Activated T-helper 2 cell treated with anti-CD3 and anti-CD28 coated beads, Interferon-gamma antibody, Interleukin-2, Interleukin-4, amounts not matched to agents 10 μg/mL and 5 μg/mL and 100 μg/mL, durations not matched to agents 14 hours and 24 hours and 36 hours (primary cell): ENCODE data around the gene CRLF3. TPM values are rescaled to one million over a fixed set of nuclear protein-coding genes. Genes with fewer than 3 reads are reported as not detected.
A peak's percentile ranks its signal among the peaks of the same experiment; 100 is the strongest.
"Not testable (repeated sequence)": the region's sequence is repeated elsewhere in the genome, so short reads cannot be mapped to it uniquely, and the experiment has no call there.

Experiments
- DNase-seq: peaks from one replicate; pipeline ENCODE4 v3.0.0; 2021; ENCODE audit warnings: low spot score
- H3K27ac Mint-ChIP-seq: one replicate; pipeline ENCODE4 v1.8.0; 2021; ENCODE audit warnings: mixed read lengths
- H3K27me3 Mint-ChIP-seq: one replicate; pipeline ENCODE4 v1.8.0; 2021; ENCODE audit warnings: low read depth, mixed read lengths
- H3K36me3 Mint-ChIP-seq: one replicate; pipeline ENCODE4 v1.8.0; 2021; ENCODE audit warnings: low read depth, mixed read lengths
- H3K4me1 Mint-ChIP-seq: one replicate; pipeline ENCODE4 v1.8.0; 2021; ENCODE audit warnings: low read depth, mixed read lengths
- H3K4me3 Mint-ChIP-seq: one replicate; pipeline ENCODE4 v1.8.0; 2021; ENCODE audit warnings: low read depth, mild to moderate bottlenecking, moderate library complexity, mixed read lengths
- H3K9me3 Mint-ChIP-seq: one replicate; pipeline ENCODE4 v1.8.0; 2021; ENCODE audit warnings: mixed read lengths
- intact Hi-C: fragments of 100-400 bp; cut with micrococcal nuclease; formaldehyde crosslinking; loops from one replicate; pipeline ENCODE4 v1.15.1; 2023
- total RNA-seq: library from RNA; stranded (reverse); gene quantifications from 2 replicates; pipeline ENCODE4 v1.2.3, GENCODE V29; 2022

Gene CRLF3
- total RNA-seq, 1 donor from 2014 or later = 42.0 TPM

DNA sequence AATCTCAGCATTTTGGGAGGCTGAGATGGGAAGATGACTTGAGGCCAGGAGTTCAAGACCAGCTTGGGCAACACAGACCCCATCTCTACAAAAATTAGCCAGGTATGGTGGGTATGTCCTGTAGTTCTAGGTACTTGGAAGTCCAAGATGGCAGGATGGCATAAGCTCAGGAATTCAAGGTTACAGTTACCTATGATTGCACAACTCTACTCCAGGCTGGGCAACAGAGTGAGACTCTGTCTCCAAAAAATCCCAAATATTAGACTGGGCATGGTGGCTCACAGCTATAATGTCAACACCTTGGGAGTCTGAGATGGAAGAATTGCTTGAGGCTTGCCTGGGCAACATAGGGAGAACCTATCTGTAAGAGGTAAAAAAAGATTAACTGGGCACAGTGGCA, 63.4 kb downstream of the CRLF3 start:
- no peak for DNase-seq
- Mint-ChIP-seq H3K4me3 (no peak overlapping the region), H3K4me1 (no peaks in the 10 kb centered on the region), H3K27me3 (no peaks in the 10 kb centered on the region), H3K27ac (no peak overlapping the region), H3K9me3 (no peaks in the 10 kb centered on the region), H3K36me3 (peaks cover 46% of the 10 kb centered on the region)
- intact Hi-C loops = no loop called here

GRCh38 chr17:30753291-30753690, 71.2 kb downstream of the CRLF3 start:
- H3K4me3 Mint-ChIP-seq, H3K4me1 Mint-ChIP-seq, H3K27me3 Mint-ChIP-seq, intact Hi-C loops, H3K9me3 Mint-ChIP-seq, H3K27ac Mint-ChIP-seq, DNase-seq: not testable (repeated sequence)
- peaks cover 45% of the 10 kb centered on the region for H3K36me3 Mint-ChIP-seq

GRCh38 chr17:30750982-30751381, 73.5 kb downstream of the CRLF3 start:
- intact Hi-C loops, H3K4me3 Mint-ChIP-seq, DNase-seq, H3K27me3 Mint-ChIP-seq, H3K9me3 Mint-ChIP-seq, H3K4me1 Mint-ChIP-seq, H3K27ac Mint-ChIP-seq: not testable (repeated sequence)
- H3K36me3 Mint-ChIP-seq = peaks cover 49% of the 10 kb centered on the region

DNA sequence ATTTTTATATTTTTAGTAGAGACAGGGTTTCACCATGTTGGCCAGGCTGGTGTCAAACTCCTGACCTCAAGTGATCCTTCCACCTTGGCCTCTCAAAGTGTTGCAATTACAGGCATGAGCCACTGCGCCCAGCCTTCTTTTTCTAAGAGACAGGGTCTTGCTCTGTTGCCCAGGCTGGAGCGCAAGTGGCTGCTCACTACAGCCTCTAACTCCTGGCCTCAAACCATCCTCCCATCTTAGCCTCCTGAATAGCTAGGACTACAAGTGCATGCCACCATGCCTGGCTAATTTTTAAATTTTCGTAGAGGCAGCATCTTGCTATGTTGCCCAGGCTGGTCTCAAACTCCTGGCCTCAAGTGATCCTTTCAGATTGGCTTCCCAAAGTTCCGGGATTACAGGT, 76.9 kb downstream of the CRLF3 start:
- H3K9me3 Mint-ChIP-seq, H3K27ac Mint-ChIP-seq, H3K4me1 Mint-ChIP-seq, DNase-seq, intact Hi-C loops, H3K27me3 Mint-ChIP-seq, H3K4me3 Mint-ChIP-seq: not testable (repeated sequence)
- H3K36me3 Mint-ChIP-seq = peaks cover 49% of the 10 kb centered on the region

DNA sequence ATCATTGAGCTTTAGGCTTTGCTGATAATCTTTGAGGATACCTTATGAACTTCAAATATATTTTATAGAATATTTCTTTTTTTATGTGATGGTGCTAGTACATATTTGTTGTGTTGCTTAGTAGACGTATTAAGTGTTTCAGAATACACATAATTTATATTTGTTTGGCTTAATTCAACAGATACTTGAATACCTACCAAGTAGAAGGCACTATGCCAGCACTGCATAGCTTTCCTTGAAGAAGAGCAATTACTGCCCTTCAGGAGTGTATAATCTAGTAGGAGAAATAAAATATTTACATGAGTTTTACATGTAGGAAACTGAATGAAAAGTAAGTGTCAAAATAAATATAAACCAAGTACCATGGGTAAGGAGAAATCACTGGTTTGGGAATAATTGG, 81.8 kb downstream of the CRLF3 start:
- H3K4me3 Mint-ChIP-seq, DNase-seq, H3K27ac Mint-ChIP-seq, H3K27me3 Mint-ChIP-seq, intact Hi-C loops, H3K9me3 Mint-ChIP-seq: not testable (repeated sequence)
- peaks cover 54% of the 10 kb centered on the region for H3K36me3 Mint-ChIP-seq
- peaks cover 18% of the 10 kb centered on the region for H3K4me1 Mint-ChIP-seq

- H3K27me3 Mint-ChIP-seq, DNase-seq, intact Hi-C loops, H3K27ac Mint-ChIP-seq, H3K9me3 Mint-ChIP-seq, H3K4me3 Mint-ChIP-seq: not testable (repeated sequence)
- Mint-ChIP-seq H3K4me1 (peaks cover 25% of the 10 kb centered on the region), H3K36me3 (peaks cover 57% of the 10 kb centered on the region)
Observed at GRCh38 chr17:30736371-30736770, 88.1 kb downstream of the CRLF3 start.

DNA sequence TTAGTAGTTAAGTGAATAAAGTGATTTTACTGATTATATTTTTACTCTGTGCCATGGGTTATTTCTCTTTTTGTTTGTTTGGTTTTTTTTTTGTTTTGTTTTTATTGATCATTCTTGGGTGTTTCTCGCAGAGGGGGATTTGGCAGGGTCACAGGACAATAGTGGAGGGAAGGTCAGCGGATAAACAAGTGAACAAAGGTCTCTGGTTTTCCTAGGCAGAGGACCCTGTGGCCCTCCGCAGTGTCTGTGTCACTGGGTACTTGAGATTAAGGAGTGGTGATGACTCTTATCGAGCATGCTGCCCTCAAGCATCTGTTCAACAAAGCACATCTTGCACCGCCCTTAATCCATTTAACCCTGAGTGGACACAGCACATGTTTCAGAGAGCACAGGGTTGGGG, 88.8 kb downstream of the CRLF3 start:
- intact Hi-C loops, DNase-seq, H3K9me3 Mint-ChIP-seq, H3K27me3 Mint-ChIP-seq: not testable (repeated sequence)
- Mint-ChIP-seq H3K4me1 (peaks cover 20% of the 10 kb centered on the region), H3K36me3 (peaks cover 49% of the 10 kb centered on the region), H3K4me3 (peak overlapping the region; percentile 35), H3K27ac (peak overlapping the region; percentile 60)

GRCh38 chr17:30735206-30735605, 89.3 kb downstream of the CRLF3 start:
- Mint-ChIP-seq H3K4me1 (peaks cover 19% of the 10 kb centered on the region), H3K36me3 (peaks cover 45% of the 10 kb centered on the region)
- H3K27ac Mint-ChIP-seq, intact Hi-C loops, H3K9me3 Mint-ChIP-seq, H3K4me3 Mint-ChIP-seq, DNase-seq, H3K27me3 Mint-ChIP-seq: not testable (repeated sequence)

GRCh38 chr17:30734153-30734552, 90.3 kb downstream of the CRLF3 start:
- H3K27me3 Mint-ChIP-seq, H3K9me3 Mint-ChIP-seq, intact Hi-C loops, H3K27ac Mint-ChIP-seq, DNase-seq: not testable (repeated sequence)
- Mint-ChIP-seq H3K4me3 (peak overlapping the region; percentile 26), H3K4me1 (peaks cover 16% of the 10 kb centered on the region), H3K36me3 (peaks cover 41% of the 10 kb centered on the region)

Other genes with a start within 250 kb of the CRLF3 start
- 24.6 and 26.8 TPM in 2 replicates for gene ATAD5, start 7.3 kb upstream of the CRLF3 start, total RNA-seq
- gene TEFM, start 81.5 kb upstream of the CRLF3 start, total RNA-seq = 16.6 and 21.2 TPM in 2 replicates
- gene ADAP2, start 97.3 kb upstream of the CRLF3 start, total RNA-seq = 0.80 and 2.0 TPM in 2 replicates
- gene RNF135, start 146.3 kb upstream of the CRLF3 start, total RNA-seq = 9.2 and 10.5 TPM in 2 replicates